Esophagus mucosa (tissue), 1 donor: ENCODE results near the gene MAP3K15. TPM values are rescaled to one million over a fixed set of nuclear protein-coding genes. Genes with fewer than 3 reads are reported as not detected.

Experiments
- ATAC-seq: fragments of 200-7000 bp; cut with Tn5 transposase; one replicate; pipeline ENCODE4 v1.9.1; 2020
- total RNA-seq: library from RNA; stranded (reverse); gene quantifications from one replicate; pipeline ENCODE4 v1.2.4, GENCODE V29; 2023
- donor health status: DM: yes; HTN: yes; CAD: no.

MAP3K15 gene
- total RNA-seq, 1 donor from 2014 or later: not detected

- no peak for ATAC-seq
Measured at GRCh38 chrX:19342331-19342906, 172.9 kb downstream of the MAP3K15 start.

GRCh38 chrX:19334945-19335626 lies 180.2 kb downstream of the MAP3K15 start:
- ATAC-seq: peak; percentile 11

- no peak for ATAC-seq
Measured at GRCh38 chrX:19332983-19333382, 182.3 kb downstream of the MAP3K15 start.

GRCh38 chrX:19331831-19332230 lies 183.5 kb downstream of the MAP3K15 start:
- no peak for ATAC-seq

- ATAC-seq: no peak
Measured at GRCh38 chrX:19326567-19326966, 188.7 kb downstream of the MAP3K15 start.

Other genes with a start within 250 kb of the MAP3K15 start
- 110 TPM for gene PDHA1, start 171.6 kb downstream of the MAP3K15 start, total RNA-seq